Neural progenitor cell (in vitro differentiated cells): ENCODE data around the gene LETMD1.

Experiments used
- CTCF ChIP-seq: fragments of 200-600 bp; sonication (generic); IDR thresholded peaks from 2 replicates; pipeline ENCODE4 v1.5.1; 2017; ENCODE audit warnings: antibody characterized with exemption, mild to moderate bottlenecking
- EZH2phosphoT487 ChIP-seq: fragments of 200-600 bp; sonication (generic); IDR thresholded peaks from 2 replicates; pipeline ENCODE4 v1.6.1; 2017; ENCODE audit warnings: antibody characterized with exemption

GRCh38 chr12:51033048-51033447, 15.1 kb upstream of the LETMD1 start:
- TF ChIP-seq CTCF (no peak), EZH2phosphoT487 (no peak)
